NCI-H2171 treated with DMSO at 0.1 percent for 48 hours (cell line): Measurements from ENCODE around the gene RBM20.
"Not testable (repeated sequence)": the region's sequence is repeated elsewhere in the genome, so short reads cannot be mapped to it uniquely, and the experiment has no call there.

ENCODE experiments used
- DNase-seq: peaks from one replicate; lab custom pipeline; 2025; lab: John Stamatoyannopoulos, UW

Gene RBM20

GRCh38 chr10:110857265-110858171, 213.4 kb downstream of the RBM20 start:
- DNase-seq = peak; percentile 98

- peak; percentile 14 for DNase-seq
Observed at GRCh38 chr10:110858297-110858934, 214.3 kb downstream of the RBM20 start.

GRCh38 chr10:110859206-110859972, 215.3 kb downstream of the RBM20 start:
- no peak for DNase-seq

DNA sequence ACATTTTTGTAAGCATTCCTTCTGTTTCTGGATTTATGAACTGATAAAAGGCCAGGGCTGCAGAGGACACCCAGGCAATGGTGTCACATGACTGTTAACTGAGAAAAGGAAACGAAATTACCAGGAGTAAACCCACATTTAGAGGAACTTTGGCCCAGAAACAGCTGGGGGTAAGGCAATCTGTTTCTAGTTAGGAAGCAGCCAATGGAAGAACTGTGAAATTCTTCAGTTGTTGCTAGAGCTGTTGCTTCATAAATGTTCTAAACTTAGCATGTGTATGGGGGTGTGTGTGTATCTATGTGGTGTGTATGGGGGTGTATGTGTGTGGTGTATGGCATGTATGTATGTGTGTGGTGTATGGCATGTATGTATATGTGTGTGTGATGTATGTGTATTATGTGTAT, 215.8 kb downstream of the RBM20 start:
- no peak for DNase-seq

DNA sequence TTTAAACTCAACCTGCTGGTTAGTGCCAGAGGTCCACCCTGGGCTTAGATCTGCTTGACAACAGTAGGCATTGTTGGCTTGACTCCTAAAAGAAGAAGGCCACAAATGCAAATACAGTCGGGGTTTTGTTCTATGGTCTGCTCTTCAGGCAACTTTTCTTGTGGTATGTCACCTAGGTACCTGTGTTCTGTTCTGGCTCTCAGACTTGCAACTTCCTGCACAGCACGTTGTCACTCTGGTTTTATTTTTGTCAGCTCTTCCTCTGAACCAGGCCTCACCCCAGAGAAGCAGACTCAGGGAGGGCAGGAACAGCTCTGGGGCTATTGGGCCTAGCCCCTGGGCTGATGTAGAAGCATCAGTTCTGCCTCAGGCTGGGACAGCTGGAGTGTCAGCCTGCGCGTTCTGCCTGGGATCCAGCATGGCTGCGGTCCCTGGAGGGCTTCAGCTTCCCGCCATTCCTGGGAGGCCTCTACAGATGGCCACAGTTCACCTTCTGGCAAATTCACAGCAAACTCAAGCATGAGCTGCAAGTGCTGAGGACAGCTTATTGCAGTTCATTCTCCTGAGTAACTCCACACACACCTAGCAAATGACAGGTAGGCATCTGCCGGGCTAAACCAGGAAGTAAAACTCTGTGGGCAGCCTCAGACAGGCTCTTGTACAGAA, 216.6 kb downstream of the RBM20 start:
- peak; percentile 69 for DNase-seq

DNA sequence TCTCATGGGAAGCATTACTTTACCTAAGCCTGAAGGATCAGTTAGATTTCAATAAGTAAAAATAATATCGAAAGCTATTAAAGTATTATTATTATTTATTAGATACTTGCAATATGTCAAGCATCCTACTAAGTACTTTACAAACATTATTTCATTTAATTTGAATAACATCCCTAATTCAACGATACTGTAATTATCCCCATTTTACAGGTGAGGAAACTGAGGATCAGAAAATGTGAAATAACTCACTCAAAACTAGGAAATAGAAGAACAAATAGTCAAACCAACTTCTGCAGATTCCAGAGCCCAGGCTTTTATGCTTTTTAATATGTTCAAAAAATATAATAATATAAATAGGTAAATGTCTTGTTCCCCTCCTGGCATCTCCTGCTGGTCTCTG, 217.3 kb downstream of the RBM20 start:
- DNase-seq = no peak

DNA sequence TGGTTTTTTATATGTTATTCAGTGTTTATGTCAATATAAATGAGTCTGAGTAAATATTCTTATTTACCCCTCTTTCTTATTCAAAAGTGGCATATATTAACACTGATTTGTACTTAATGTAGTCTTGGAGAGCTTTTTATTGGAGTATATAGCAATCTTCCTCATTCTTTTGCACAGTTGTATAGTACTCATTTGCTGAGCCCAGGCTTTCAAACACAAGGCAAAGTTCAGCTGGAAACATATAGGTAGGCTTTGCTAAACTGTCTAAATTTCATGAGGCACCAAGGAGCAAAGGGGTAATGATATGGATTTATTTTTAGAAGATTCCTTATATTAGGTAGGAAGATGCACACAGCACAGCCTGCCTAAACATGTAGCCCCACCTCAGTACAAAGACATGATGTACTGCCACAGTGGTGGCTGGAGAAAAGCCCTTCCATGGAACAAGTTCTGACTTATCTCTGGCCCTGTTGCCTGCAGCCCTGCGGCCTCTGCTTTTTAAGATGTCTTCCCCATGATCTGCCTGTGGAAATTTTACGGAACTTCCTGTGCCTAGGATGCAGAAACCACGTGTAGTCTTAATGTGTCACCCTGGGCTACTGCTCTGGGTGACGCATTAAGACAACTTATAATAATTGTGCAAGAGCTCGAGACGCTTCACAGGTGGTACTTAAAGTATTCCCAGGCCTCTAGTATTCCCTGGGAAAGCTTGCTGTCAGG, 218.0 kb downstream of the RBM20 start:
- DNase-seq = no peak

DNA sequence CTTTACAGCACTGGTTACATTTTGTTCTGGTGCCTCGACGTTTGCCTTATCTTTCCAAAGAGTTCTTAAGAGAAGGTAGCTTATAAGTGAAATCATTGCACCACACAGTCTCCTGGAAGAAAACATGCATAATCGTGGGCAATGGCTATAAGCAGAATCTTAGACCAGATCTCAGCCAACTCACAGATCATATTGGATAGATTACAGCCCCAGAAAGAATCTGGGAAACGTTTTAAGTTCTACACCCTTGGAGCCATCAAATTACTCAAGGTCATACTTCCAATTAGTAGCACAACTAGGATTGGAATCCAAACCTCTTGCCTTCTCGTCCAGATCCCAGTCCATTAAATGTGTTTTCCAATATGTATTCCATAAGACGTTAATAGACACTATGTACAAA, 218.8 kb downstream of the RBM20 start:
- no peak for DNase-seq

DNA sequence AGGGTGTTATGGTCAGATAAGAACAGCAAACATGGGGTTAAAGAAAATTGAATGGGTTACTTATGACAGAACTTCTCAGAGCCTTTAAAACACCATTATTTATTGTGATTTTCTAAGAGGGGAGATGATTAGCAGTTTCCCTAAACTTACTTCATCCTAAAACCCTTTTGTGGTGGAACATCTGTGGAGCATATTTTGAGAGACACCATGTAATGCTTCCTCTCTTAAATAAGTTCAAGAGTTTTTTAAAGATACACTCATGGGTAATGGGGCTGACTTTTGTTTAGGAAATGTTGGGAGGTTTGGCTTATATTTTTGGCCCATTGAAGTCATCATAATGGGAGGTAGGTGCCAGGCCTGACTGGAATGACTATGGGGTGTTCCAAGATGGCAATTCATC, 219.2 kb downstream of the RBM20 start:
- DNase-seq = no peak

DNA sequence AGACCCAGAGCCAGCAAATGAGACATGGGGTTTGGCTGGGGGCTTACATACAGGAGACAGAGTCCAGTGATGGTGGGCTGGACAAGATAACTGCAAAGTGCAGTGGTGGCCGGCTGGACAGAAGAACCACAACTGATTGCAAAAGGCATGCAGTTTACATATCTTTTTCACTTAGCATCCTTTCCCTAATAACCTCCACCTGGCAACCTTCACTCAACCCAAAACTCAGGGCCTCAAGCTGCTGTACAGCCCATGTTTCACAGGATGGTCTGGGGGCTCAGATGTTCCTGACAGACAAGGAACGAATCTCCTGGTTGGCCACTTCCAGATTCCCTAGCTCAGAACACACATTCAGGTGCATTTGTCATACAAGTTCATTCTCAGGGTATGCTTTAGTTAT, 219.8 kb downstream of the RBM20 start:
- no peak for DNase-seq

DNA sequence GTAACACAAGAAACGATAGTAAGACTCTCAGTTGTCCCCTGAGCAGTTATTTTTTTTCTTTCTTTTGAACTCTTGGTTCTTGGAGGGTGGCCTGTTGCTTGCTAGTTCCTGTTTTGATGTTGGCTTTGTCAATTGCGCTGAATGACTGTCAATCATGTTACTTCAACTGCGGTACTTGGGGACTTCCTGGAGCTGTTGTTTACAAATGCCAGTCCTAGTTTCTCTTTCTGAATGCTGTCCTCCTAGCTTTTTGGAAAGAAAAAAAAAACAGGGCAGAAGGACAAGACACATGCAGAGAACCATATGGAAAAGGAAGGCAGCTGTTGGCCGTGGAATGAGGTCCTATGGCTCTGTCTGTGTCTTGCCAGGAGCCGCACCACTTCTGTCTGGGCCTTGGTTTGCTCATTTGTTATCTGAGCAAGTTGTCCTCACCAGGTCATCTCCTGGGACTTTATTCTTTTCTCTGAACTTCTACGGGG, 220.6 kb downstream of the RBM20 start:
- peak; percentile 33 for DNase-seq

DNA sequence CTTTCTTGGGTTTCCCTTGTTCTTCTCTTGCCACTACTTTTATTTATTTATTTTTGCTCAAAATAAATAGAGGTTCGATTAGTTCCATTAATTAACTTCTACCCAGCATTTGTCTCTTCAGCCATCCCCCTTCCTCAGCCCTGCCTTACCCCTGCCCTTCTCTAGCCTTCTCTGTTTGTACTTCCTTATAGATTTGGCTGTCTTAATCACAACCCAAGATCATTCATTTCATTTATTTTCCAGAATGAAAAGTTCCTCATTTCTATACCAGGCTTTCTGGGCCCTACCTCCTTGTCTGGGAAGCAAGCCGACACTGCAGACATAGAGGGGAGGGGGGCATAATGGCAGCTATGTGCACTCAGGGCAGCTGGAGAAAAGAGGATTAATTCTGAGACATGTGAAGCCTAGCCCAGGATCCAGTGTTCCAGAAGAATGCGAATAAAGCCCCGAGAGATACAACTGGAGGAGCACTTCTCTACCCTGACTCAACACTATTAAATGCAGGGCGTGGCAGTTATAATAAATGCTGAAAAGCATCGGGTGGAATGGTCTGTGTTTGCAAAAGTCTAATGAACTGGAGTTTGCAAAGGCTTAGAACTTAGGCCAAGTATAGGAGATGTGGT, 221.2 kb downstream of the RBM20 start:
- DNase-seq = no peak

DNA sequence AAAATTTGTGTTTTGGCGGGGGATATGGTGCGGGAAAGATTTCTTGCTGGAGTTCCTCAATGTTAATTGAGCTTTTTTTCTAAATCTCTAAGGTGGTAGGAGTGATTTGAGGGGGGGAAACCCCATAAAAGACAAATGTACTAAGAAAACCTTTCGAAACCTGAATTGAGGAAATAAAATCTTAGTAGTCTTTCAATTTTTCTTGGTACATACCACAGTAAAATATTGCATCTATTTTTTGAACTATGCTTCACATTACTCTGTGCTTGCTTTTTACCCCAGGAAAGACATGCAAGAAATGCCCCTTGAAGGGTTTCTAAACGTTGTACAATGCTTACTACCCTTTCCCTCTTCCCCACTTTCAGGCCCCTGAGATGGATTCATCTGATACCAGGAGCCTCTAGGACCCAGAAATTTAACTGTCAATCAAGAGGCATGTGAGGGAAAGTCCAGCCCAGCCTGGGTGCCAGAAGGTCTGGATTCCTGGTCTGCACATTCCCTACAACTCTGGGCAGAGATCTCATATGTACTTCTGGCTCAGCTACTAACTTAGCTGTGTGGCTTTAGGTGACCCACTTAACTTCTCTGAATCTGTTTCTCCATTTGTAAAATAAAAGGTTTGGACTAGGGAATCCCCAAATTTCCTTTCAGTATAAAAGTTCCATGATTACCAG, 221.8 kb downstream of the RBM20 start:
- no peak for DNase-seq

DNA sequence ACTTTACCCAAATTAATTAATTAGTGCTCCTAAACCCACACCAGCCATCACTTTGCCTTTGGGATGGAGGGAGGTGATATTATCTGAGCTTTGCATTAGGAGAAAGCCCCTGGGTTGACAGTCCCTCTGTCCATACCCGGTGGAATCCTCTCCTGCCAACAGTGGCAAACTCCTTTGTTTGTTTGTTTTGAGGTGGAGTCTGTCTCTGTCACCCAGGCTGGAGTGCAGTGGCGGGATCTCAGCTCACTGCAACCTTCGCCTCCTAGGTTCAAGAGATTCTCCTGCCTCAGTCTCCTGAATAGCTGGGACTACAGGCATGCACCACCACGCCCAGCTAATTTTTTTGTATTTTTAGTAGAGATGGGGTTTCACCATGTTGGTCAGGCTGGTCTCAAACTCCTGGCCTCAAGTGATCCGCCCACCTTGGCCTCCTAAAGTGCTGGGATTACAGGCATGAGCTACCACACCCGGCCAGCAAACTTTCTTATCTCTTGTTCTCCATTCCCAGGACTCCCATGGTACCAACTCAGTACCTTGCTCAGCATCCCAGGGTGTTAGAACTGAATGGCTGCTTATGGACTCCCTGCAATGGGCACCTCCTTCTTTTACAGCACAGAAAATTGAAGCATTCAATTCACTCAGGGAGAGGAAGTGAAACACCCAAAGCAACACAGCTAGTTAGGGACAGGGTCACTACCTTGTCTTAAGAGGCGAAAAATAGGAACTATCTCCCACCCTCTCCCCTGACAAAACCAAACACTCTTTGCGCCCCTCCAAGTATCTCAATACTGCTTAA, 223.1 kb downstream of the RBM20 start:
- not testable (repeated sequence) for DNase-seq

GRCh38 chr10:110867807-110868465, 223.8 kb downstream of the RBM20 start:
- DNase-seq = no peak

- DNase-seq = no peak
Observed at GRCh38 chr10:110868981-110869380, 224.8 kb downstream of the RBM20 start.

- DNase-seq = no peak
Observed at GRCh38 chr10:110870823-110871297, 226.7 kb downstream of the RBM20 start.

DNA sequence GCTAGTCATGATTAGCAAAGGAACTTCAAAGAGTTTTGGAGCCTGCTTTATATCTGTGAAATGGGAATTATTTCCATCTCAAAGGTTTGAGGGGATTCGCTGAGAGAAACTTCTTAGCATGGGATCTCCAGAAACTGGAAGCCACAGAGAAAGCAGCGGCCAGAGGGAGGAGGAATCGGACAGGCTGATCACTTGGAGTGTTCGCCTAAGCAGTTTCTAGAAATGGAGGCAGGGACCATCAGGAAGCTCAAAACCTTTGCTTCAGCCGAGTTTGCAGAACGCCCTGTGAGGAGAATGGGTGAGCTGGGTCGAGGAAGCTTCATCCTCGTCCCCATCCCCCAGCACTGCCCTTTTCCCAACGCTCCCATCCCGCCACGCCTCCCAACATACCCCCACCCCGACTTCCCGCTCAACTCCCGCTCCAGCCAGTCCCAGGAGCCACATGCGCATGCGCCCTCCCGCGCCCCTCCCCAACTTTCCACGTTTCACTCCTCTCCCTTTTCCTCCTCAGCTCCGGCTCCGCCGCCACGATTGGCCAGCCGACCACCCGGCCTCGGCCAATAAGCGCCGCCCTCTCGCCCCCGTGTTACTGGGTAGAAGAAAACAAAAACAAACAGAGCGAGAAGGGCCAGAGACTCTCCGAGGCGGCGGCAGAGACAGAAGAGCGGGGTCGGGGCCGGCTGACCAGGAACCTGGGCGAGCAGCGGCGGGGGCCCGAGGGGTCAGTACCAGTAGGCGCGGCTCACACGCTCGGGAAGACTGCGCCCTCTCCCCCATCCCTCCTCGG, 227.4 kb downstream of the RBM20 start, which contains the start of gene PDCD4:
Gene PDCD4 (plus strand): TSS at position 631 of the 787 bp plus-strand sequence. CDS start 4,100 bp downstream, outside the sequence.
- DNase-seq = peak; percentile 93
